Measurements from ENCODE around the gene DARS2.

DARS2 gene

GRCh38 chr1:173871091-173871490, 46.6 kb downstream of the DARS2 start:
- Histone ChIP-seq H3F3A (ENCODE audit: low read depth) (peaks cover 12% of the 10 kb centered on the region), H3K36me3 (ENCODE audit: insufficient read depth, low read length) (peaks cover 10% of the 10 kb centered on the region), H3K4me3 (ENCODE audit: low read length, poor library complexity, severe bottlenecking) (peak overlapping the region; percentile 92), H4K20me1 (ENCODE audit: insufficient read depth, low read length, poor library complexity, severe bottlenecking) (peaks cover 16% of the 10 kb centered on the region), H3K9me2 (replicated peaks; ENCODE audit: low read depth, low read length) (no peaks in the 10 kb centered on the region), H2AFZ (ENCODE audit: low read length) (0 out of 2 replicates have a peak overlapping the region, but pooled peaks have one; percentile 31), H3K9ac (ENCODE audit: low read depth, low read length, poor library complexity, severe bottlenecking) (peak overlapping the region; percentile 78), H3K4me1 (ENCODE audit: insufficient read depth, low read length, poor library complexity, severe bottlenecking) (peaks cover 41% of the 10 kb centered on the region), H3K79me2 (ENCODE audit: insufficient read depth, low read length) (peaks cover 47% of the 10 kb centered on the region), H3K9me3 (ENCODE audit: insufficient read depth, low read depth, low read length) (no peaks in the 10 kb centered on the region), H3K27me3 (ENCODE audit: insufficient read depth, low read length, poor library complexity, severe bottlenecking) (peaks cover 8% of the 10 kb centered on the region), H3K4me2 (ENCODE audit: low read depth, low read length, poor library complexity, severe bottlenecking) (peak overlapping the region; percentile 89)
- TF ChIP-seq EZH2phosphoT487 (IDR thresholded peaks at IDR 0.05; ENCODE audit: borderline replicate concordance) (no peak), CTCF (conservative IDR thresholded peaks at IDR 0.05; ENCODE audit: low read length) (no peak)

GRCh38 chr1:173871500-173871899, 47.0 kb downstream of the DARS2 start:
- Histone ChIP-seq H3K4me2 (ENCODE audit: low read depth, low read length, poor library complexity, severe bottlenecking) (peak overlapping the region; percentile 89), H4K20me1 (ENCODE audit: insufficient read depth, low read length, poor library complexity, severe bottlenecking) (peaks cover 12% of the 10 kb centered on the region), H3K36me3 (ENCODE audit: insufficient read depth, low read length) (peaks cover 6% of the 10 kb centered on the region), H3K79me2 (ENCODE audit: insufficient read depth, low read length) (peaks cover 43% of the 10 kb centered on the region), H3K9me2 (replicated peaks; ENCODE audit: low read depth, low read length) (no peaks in the 10 kb centered on the region), H3K9ac (ENCODE audit: low read depth, low read length, poor library complexity, severe bottlenecking) (peak overlapping the region; percentile 78), H3F3A (ENCODE audit: low read depth) (peaks cover 12% of the 10 kb centered on the region), H3K4me3 (ENCODE audit: low read length, poor library complexity, severe bottlenecking) (peak overlapping the region; percentile 92), H3K27me3 (ENCODE audit: insufficient read depth, low read length, poor library complexity, severe bottlenecking) (peaks cover 8% of the 10 kb centered on the region), H3K4me1 (ENCODE audit: insufficient read depth, low read length, poor library complexity, severe bottlenecking) (peaks cover 37% of the 10 kb centered on the region), H3K9me3 (ENCODE audit: insufficient read depth, low read depth, low read length) (no peaks in the 10 kb centered on the region), H2AFZ (ENCODE audit: low read length) (peak overlapping the region; percentile 31; the same call in 1 of the 2 replicates)
- peak; percentile 21 for TF ChIP-seq CTCF (conservative IDR thresholded peaks at IDR 0.05; ENCODE audit: low read length)
- no peak for TF ChIP-seq EZH2phosphoT487 (IDR thresholded peaks at IDR 0.05; ENCODE audit: borderline replicate concordance)

- Histone ChIP-seq H3F3A (ENCODE audit: low read depth) (no peaks in the 10 kb centered on the region), H4K20me1 (ENCODE audit: insufficient read depth, low read length, poor library complexity, severe bottlenecking) (no peaks in the 10 kb centered on the region), H3K4me1 (ENCODE audit: insufficient read depth, low read length, poor library complexity, severe bottlenecking) (peaks cover 8% of the 10 kb centered on the region), H3K79me2 (ENCODE audit: insufficient read depth, low read length) (peaks cover 22% of the 10 kb centered on the region), H2AFZ (ENCODE audit: low read length) (no peak overlapping the region), H3K9ac (ENCODE audit: low read depth, low read length, poor library complexity, severe bottlenecking) (no peak overlapping the region), H3K4me3 (ENCODE audit: low read length, poor library complexity, severe bottlenecking) (no peak overlapping the region), H3K36me3 (ENCODE audit: insufficient read depth, low read length) (no peaks in the 10 kb centered on the region), H3K9me3 (ENCODE audit: insufficient read depth, low read depth, low read length) (no peaks in the 10 kb centered on the region), H3K4me2 (ENCODE audit: low read depth, low read length, poor library complexity, severe bottlenecking) (no peak overlapping the region), H3K27me3 (ENCODE audit: insufficient read depth, low read length, poor library complexity, severe bottlenecking) (no peaks in the 10 kb centered on the region), H3K9me2 (replicated peaks; ENCODE audit: low read depth, low read length) (no peaks in the 10 kb centered on the region)
- no peak for TF ChIP-seq EZH2phosphoT487 (IDR thresholded peaks at IDR 0.05; ENCODE audit: borderline replicate concordance)
- no peak for TF ChIP-seq CTCF (conservative IDR thresholded peaks at IDR 0.05; ENCODE audit: low read length)
Measured at GRCh38 chr1:173876732-173877131, 52.3 kb downstream of the DARS2 start.

Data from Loucy (cell line).